NCI-H446 (cell line): ENCODE results near the gene DOC2A.
"Not testable (repeated sequence)": the region's sequence is repeated elsewhere in the genome, so short reads cannot be mapped to it uniquely, and the experiment has no call there.

Experiments used
- DNase-seq, 2 experiments: peaks; one replicate each; lab custom pipeline; 2025; lab: John Stamatoyannopoulos, UW

Gene DOC2A

DNA sequence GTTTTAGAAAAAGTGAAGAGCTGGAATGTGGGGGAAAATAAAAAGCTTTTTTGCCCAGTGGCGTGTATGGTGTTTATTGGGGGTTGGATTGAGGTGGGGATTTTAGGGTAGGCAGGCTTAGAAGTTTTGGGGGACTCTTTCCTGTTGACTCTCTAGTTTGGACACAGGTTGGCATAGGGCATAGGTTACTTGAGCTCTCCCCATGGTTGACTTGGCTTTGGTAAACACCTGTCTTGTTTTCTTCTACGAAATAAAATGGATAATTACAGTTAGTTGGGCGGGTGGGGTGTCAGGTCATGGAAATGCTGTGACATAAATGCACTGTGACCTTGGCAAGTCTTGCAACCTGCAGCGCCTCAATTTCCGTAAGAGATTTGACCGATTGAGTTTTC lies 37.8 kb downstream of the DOC2A start:
- DNase-seq: no peak

DNA sequence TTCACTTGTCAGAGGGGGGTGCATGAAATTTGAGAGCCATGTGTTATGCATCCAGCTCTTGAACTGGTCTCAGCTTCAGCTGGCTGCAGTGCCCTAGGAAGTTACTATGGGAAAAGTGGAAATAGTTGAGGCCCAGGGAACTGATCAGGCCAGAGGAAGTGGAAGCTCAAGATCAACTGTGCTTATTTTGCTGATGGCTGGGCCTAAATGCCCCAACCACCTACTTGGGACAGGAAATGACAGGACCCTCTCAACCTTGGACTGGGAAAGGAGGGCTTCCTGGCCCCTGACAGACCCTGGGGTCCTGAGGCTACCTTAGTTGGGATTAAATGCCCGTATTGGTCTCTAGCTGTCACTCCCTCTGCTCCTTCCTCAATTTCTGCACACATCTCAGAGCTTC lies 38.3 kb downstream of the DOC2A start:
- DNase-seq: no peak

DNA sequence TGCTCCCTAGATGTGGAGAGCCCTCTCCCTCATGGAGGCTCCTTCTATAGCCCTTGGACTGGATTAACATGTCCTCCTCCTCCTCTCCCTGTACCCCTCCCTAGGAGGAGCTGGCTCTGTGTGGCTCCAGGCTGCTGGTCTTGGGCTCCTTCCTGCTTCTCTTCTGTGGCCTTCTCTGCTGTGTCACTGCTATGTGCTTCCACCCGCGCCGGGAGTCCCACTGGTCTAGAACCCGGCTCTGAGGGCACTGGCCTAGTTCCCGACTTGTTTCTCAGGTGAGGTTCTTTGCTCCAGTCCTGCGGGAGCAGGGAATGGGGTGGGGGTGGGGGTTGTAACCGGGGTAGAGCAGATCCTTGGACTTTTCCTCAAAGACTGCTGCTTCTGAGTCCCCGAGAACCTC lies 39.5 kb downstream of the DOC2A start:
- no peak for DNase-seq

DNA sequence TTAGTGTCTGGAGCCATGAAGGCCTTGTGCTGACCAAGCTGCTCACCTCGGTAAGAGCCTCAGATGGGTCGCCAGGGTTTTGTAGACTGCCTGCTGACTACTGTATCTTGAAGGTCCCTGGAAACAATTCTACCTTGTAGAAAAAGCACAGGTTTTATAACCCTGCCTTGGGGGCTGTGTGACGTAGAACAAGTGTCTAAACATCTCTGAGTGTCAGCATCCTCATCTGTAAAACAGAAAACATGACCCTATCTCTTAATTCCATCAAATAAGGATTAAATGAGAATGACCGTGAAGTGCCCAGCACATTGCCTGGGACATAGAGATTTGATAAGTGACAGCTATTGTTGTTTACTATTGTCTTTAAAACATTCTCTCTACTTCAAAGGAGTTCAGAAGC lies 42.6 kb downstream of the DOC2A start:
- DNase-seq: no peak

DNA sequence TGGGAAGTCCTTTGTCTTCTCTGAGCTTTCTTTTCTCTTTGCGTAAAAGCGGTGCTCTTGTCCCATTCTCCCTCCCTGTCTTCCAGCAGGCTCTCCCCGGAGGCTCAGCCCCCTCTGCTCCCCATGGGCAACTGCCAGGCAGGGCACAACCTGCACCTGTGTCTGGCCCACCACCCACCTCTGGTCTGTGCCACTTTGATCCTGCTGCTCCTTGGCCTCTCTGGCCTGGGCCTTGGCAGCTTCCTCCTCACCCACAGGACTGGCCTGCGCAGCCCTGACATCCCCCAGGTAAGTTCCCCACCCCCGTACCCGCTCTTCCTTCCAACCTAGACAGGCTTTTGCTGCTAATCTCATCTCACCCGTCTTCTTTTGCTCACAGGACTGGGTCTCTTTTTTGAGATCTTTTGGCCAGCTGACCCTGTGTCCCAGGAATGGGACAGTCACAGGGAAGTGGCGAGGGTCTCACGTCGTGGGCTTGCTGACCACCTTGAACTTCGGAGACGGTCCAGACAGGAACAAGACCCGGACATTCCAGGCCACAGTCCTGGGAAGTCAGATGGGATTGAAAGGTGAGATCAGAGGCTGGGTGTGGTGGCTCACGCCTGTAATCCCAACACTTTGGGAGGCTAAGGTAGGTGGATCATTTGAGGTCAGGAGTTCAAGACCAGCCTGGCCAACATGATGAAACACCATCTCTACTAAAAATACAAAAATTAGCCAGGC lies 47.6 kb downstream of the DOC2A start:
- DNase-seq: no peak

DNA sequence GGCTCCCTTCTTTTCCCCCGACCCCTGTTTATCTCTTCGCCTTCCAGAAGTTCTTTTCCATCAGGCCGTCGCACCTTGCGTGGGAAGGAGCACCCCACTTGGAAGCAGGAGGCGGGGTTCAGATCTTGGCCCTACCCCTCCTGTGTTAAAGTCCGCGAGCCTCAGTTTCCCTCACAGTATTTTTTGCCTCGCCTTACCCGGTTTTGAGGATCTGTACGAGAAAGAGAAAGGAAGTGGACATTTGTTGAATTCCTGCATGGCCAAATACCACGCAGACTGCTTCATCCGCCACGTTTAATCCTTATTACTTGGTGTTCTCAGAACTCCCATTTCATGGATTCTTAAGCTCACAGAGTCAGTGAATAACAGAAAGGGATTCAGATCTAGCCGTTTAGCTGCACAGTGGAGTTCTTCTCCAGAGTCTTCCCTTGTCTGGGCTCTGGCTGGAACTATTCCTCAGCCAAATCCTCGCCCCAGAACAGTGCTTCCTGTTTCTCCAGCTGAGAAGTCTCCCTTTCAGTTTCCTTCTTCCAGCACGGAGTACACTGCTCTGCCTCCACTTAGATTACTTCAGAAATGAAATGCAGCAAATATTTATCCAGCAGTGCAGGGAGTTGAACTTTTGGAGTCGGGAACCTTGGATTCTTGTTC lies 48.4 kb downstream of the DOC2A start:
- no peak for DNase-seq

DNA sequence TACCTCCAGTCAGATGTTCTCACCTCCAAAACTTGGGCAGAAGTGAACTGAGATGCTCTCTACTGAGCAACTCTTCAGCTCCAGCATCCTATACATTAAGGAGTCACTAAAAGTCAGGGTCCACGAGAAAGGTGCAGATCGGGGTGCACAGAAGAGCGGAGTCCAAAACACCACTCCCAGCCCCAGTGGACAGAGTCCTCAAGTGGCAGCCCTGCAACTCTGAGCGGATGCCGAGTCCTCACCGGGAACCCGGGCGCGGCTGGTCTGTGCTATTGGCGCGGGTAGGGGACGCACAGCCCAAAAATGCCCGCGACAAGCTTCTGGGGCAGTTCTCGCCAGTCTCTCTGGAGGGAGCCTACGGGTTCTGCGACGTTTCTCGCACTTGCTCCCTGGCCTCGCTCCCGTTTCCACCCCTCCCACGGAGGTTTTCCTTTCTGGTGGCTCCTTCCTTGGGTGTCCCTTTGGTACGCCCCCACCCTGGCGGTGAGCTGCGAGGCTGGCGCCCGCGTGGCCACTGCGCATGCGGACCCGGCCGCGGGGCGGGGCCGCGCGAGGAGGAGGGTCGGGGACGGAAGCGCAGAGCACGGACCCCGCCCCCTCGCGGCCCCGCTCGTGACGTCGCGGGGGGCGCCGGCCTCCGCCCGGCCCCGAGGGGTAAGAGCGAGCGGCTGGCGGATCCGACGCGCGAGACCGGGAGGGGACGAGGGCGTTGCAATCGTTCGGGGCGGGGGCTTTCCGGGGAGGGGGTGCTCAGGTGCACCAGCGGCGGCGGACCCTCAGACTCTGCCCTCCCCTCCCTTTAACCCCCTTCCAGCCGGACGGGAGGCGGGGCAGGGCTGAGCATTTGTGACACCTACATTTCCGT lies 49.1 kb downstream of the DOC2A start, which contains the start of gene TMEM219:
Gene TMEM219, plus strand, starts transcription at position 601 of the 865 bp plus-strand sequence. CDS start 1,065 bp downstream, outside the sequence.
- peak; percentile 71 to 93 for DNase-seq

DNA sequence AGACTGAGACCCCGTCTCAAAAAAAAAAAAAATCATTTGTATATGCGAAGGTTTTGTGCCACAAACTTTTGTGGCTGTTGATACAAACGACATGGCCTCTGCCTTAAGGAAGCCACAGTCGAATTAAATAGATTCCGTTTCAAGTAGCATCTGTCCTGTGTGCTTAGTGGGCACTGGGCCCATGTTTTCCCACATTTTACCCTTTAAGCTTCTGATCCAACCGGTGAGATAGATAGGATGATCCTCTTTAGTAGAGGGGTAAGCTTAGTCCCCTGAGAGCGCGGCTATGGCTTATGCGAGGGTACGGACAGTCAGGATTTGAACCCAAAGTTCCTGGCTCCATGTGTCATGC lies 49.7 kb downstream of the DOC2A start:
- no peak for DNase-seq

DNA sequence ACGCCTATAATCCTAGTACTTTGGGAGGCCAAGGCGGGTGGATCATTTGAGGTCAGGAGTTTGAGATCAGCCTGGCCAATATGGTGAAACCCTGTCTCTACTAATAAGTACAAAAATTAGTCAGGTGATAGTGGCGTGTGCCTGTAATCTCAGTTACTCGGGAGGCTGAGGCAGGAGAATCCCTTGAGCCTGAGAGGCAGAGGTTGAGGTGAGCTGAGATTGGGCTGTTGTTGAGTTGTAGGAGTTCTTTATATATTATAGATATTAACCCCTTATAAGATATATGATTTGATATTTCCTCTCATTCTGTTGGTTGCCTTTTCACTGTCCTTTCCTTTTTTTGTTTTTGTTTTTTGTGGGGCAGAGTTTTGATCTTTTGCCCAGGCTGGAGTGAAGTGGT lies 51.0 kb downstream of the DOC2A start:
- DNase-seq: not testable (repeated sequence)

DNA sequence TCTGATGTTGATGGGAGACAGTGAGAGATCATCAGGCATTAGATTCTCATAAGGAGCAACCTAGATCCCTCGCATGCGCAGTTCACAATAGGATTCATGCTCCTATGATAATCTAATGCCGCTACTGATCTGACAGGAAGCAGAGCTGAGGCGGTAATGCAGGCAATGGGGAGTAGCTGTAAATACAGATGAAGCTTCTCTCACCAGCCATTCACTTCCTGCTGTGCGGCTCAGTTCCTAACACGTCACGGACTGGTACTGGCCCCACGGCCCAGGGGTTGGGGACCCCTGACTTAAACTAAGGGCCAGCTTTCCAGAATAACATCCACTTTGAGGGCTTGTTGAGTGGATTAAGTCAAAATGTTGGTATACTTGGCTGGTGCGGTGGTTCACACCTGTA lies 51.5 kb downstream of the DOC2A start:
- DNase-seq: no peak

DNA sequence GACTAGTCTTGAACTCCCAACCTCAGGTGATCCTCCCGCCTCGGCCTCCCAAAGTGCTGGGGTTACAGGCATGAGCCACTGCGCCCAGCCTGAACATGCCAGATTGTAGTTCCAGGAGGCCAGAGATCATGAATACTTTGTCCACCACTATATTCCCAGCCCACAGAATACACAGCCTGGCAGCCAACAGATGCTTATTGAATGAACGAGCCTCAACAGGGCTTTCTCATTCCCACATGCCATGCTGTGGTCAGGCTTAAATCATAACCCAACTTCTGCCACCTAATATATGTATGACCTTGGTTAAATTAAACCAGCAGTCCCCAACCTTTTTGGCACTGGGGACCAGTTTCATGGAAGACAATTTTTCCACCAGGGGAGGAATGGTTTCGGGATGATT lies 52.1 kb downstream of the DOC2A start:
- no peak for DNase-seq
